H9 (cell line): ENCODE data around the gene FGF11. TPM values are rescaled to one million over a fixed set of nuclear protein-coding genes. Genes with fewer than 3 reads are reported as not detected.

Experiments used
- DNase-seq: peaks from one replicate; pipeline ENCODE4 v3.0.0-alpha.2; 2017
- H2AFZ ChIP-seq: one replicate; pipeline ENCODE4 v1.6.1; 2013; ENCODE audit warnings: mild to moderate bottlenecking, low read length, control low read depth, moderate library complexity
- H2AK5ac ChIP-seq: 2 replicates; pipeline ENCODE4 v1.6.1; 2013; ENCODE audit warnings: low read length, control low read depth, mixed read lengths; ENCODE audit not compliant: insufficient read length
- H2BK120ac ChIP-seq: one replicate; pipeline ENCODE4 v1.6.1; 2013; ENCODE audit warnings: low read depth, mild to moderate bottlenecking, low read length, control low read depth, inconsistent platforms; ENCODE audit not compliant: poor library complexity, severe bottlenecking
- H2BK12ac ChIP-seq: 2 replicates; pipeline ENCODE4 v1.6.1; 2013; ENCODE audit warnings: low read length, control low read depth, mixed read lengths, low read depth; ENCODE audit not compliant: insufficient read length
- H2BK15ac ChIP-seq: 2 replicates; pipeline ENCODE4 v1.6.1; 2013; ENCODE audit warnings: low read depth, low read length, control low read depth
- H2BK20ac ChIP-seq: one replicate; pipeline ENCODE4 v1.6.1; 2013; ENCODE audit warnings: low read depth, mild to moderate bottlenecking, low read length, control low read depth, inconsistent platforms; ENCODE audit not compliant: poor library complexity, severe bottlenecking
- H2BK5ac ChIP-seq: 2 replicates; pipeline ENCODE4 v1.6.1; 2013; ENCODE audit warnings: low read length, control low read depth, mixed read lengths; ENCODE audit not compliant: insufficient read length
- H3K14ac ChIP-seq: 2 replicates; pipeline ENCODE4 v1.6.1; 2013; ENCODE audit warnings: low read length, control low read depth; ENCODE audit not compliant: insufficient read depth
- H3K18ac ChIP-seq: 2 replicates; pipeline ENCODE4 v1.6.1; 2013; ENCODE audit warnings: low read depth, mild to moderate bottlenecking, mixed read lengths, low read length, control low read depth; ENCODE audit not compliant: insufficient read length
- H3K23ac ChIP-seq: 2 replicates; pipeline ENCODE4 v1.6.1; 2013; ENCODE audit warnings: low read length, control low read depth, mixed read lengths, low read depth; ENCODE audit not compliant: insufficient read length
- H3K23me2 ChIP-seq: 2 replicates; pipeline ENCODE4 v1.6.1; 2013; ENCODE audit warnings: low read depth, mild to moderate bottlenecking, mixed read lengths, low read length, control low read depth; ENCODE audit not compliant: insufficient read length, poor library complexity, severe bottlenecking
- H3K27ac ChIP-seq: 2 replicates; pipeline ENCODE4 v1.5.1; 2013; ENCODE audit warnings: low read length, control low read depth, mixed read lengths, low read depth; ENCODE audit not compliant: insufficient read length
- H3K27me3 ChIP-seq: 2 replicates; pipeline ENCODE4 v1.6.1; 2013; ENCODE audit warnings: low read length, control low read depth, inconsistent platforms; ENCODE audit not compliant: insufficient read depth
- H3K4ac ChIP-seq: 2 replicates; pipeline ENCODE4 v1.6.1; 2013; ENCODE audit warnings: low read depth, mild to moderate bottlenecking, control low read depth, inconsistent platforms, low read length, moderate library complexity
- H3K4me1 ChIP-seq: 2 replicates; pipeline ENCODE4 v1.6.1; 2013; ENCODE audit warnings: low read length, control low read depth, inconsistent platforms; ENCODE audit not compliant: insufficient read depth
- H3K4me2 ChIP-seq: 2 replicates; pipeline ENCODE4 v1.6.1; 2013; ENCODE audit warnings: low read length, control low read depth, mixed read lengths; ENCODE audit not compliant: insufficient read length, insufficient read depth
- H3K56ac ChIP-seq: 2 replicates; pipeline ENCODE4 v1.6.1; 2013; ENCODE audit warnings: low read depth, mild to moderate bottlenecking, mixed read lengths, low read length, control low read depth; ENCODE audit not compliant: insufficient read length
- H3K79me1 ChIP-seq: 2 replicates; pipeline ENCODE4 v1.6.1; 2013; ENCODE audit warnings: low read depth, mild to moderate bottlenecking, moderate library complexity, low read length, control low read depth, inconsistent platforms; ENCODE audit not compliant: insufficient read depth, poor library complexity, severe bottlenecking
- H3K79me2 ChIP-seq: 2 replicates; pipeline ENCODE4 v1.6.1; 2013; ENCODE audit warnings: low read length, control low read depth, inconsistent platforms; ENCODE audit not compliant: insufficient read depth
- H3K9ac ChIP-seq: 2 replicates; pipeline ENCODE4 v1.6.1; 2013; ENCODE audit warnings: low read length, control low read depth, mixed read lengths; ENCODE audit not compliant: insufficient read length; ENCODE audit errors: extremely low read depth
- H3K9me3 ChIP-seq: one replicate; pipeline ENCODE4 v1.6.1; 2013; ENCODE audit warnings: low read depth, low read length, inconsistent platforms; ENCODE audit not compliant: control insufficient read depth
- H3T11ph ChIP-seq: one replicate; pipeline ENCODE4 v1.6.1; 2013; ENCODE audit warnings: mild to moderate bottlenecking, low read length, control low read depth, inconsistent platforms
- H4K20me1 ChIP-seq: one replicate; pipeline ENCODE4 v1.6.1; 2013; ENCODE audit not compliant: control insufficient read depth, insufficient read length, insufficient read depth
- H4K5ac ChIP-seq: 2 replicates; pipeline ENCODE4 v1.6.1; 2013; ENCODE audit warnings: low read depth, mild to moderate bottlenecking, mixed read lengths, low read length, control low read depth; ENCODE audit not compliant: insufficient read length
- H4K8ac ChIP-seq: replicated peaks from 2 replicates; pipeline ENCODE4 v1.6.1; 2013; ENCODE audit warnings: low read length, control low read depth, mixed read lengths, low read depth; ENCODE audit not compliant: insufficient read length
- H4K91ac ChIP-seq: 2 replicates; pipeline ENCODE4 v1.6.1; 2013; ENCODE audit warnings: low read depth, mild to moderate bottlenecking, moderate library complexity, mixed read lengths, low read length, control low read depth; ENCODE audit not compliant: insufficient read length
- H3K27ac Mint-ChIP-seq, 3 experiments: 2 replicates in 2 of 3; 3 replicates in 1 of 3; pipeline ENCODE4 v1.8.0; 2020 to 2021; ENCODE audit warnings: mixed read lengths in 3 of 3, mild to moderate bottlenecking in 1 of 3, moderate library complexity in 1 of 3
- H3K27me3 Mint-ChIP-seq: 2 replicates; pipeline ENCODE4 v1.8.0; 2021; ENCODE audit warnings: low read depth, mild to moderate bottlenecking, moderate library complexity, mixed read lengths
- H3K36me3 Mint-ChIP-seq, 3 experiments: 2 replicates in 2 of 3; 3 replicates in 1 of 3; pipeline ENCODE4 v1.8.0; 2020 to 2021; ENCODE audit warnings: low read depth in 3 of 3, mixed read lengths in 3 of 3; ENCODE audit not compliant: insufficient read depth in 1 of 3
- H3K4me1 Mint-ChIP-seq, 2 experiments: 2 replicates each; pipeline ENCODE4 v1.8.0; 2020; ENCODE audit warnings: mixed read lengths in 2 of 2
- H3K4me3 Mint-ChIP-seq, 2 experiments: 2 replicates in 1 of 2; 3 replicates in 1 of 2; pipeline ENCODE4 v1.8.0; 2020 to 2021; ENCODE audit warnings: mild to moderate bottlenecking in 2 of 2, mixed read lengths in 2 of 2, moderate library complexity in 1 of 2
- H3K9me3 Mint-ChIP-seq, 2 experiments: 2 replicates in 1 of 2; 3 replicates in 1 of 2; pipeline ENCODE4 v1.8.0; 2020; ENCODE audit warnings: mild to moderate bottlenecking in 2 of 2, mixed read lengths in 2 of 2, moderate library complexity in 1 of 2
- WGBS: extraction: QIAGEN DNeasy Blood & Tissue Kit; methylation state at CpG from one replicate; pipeline ENCODE4 v1.1.7; 2013; ENCODE audit warnings: missing lambda C conversion rate, low lambda C conversion rate, mixed read lengths; ENCODE audit not compliant: insufficient read length; ENCODE audit errors: extremely low coverage; 5-methylcytosine and 5-hydroxymethylcytosine counted together
- total RNA-seq: library from RNA; stranded (reverse); gene quantifications from 2 replicates; pipeline ENCODE4 v1.2.1, GENCODE V29; 2021
- TF ChIP-seq, protein P1 (sequence below): fragments of 200-600 bp; sonication (generic); conservative IDR thresholded peaks from 3 replicates; pipeline ENCODE4 v1.8.0; 2021; ENCODE audit warnings: antibody characterized with exemption, mild to moderate bottlenecking

FGF11 gene
- total RNA-seq, 1 experiment from 2014 or later, result 15.2 TPM

DNA sequence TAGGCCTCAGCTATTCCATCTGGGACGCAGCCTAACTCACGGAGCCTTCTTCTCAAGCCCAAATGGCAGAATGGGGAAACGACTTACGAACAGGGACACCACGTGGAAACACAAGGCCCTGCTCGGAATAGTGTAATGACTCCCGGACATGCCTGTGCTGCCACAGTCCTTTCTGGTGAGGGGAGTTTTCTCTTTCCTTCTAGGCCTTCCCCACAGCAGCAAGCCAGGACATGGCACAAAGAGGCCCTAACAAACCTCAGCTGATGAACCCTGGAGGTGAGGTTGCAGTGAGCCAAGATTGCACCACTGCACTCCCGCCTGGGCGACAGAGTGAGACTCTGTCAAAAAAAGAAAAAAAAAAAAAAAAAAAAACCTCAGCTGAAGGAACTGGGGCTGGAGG lies 24.8 kb downstream of the FGF11 start:
- Histone ChIP-seq H3K4me1 (peaks cover 8% of the 10 kb centered on the region; the same call in 1 of the 2 replicates), H2BK15ac (no peak overlapping the region), H4K20me1 (peaks cover 2% of the 10 kb centered on the region), H3K4me2 (no peak overlapping the region), H4K8ac (no peak overlapping the region), H4K5ac (no peak overlapping the region), H2BK12ac (no peak overlapping the region), H3K9me3 (no peaks in the 10 kb centered on the region), H3K18ac (no peak overlapping the region), H2BK20ac (no peak overlapping the region), H3K79me2 (no peaks in the 10 kb centered on the region), H2BK120ac (no peak overlapping the region), H3T11ph (no peak overlapping the region), H2BK5ac (no peak overlapping the region), H3K56ac (no peak overlapping the region), H3K4ac (no peak overlapping the region), H2AK5ac (no peak overlapping the region), H3K23me2 (no peaks in the 10 kb centered on the region), H4K91ac (no peak overlapping the region), H3K14ac (no peak overlapping the region), H3K79me1 (no peaks in the 10 kb centered on the region), H3K23ac (no peak overlapping the region), H2AFZ (no peak overlapping the region), H3K9ac (no peak overlapping the region), H3K27me3 (no peaks in the 10 kb centered on the region), H3K27ac (no peak overlapping the region)
- no peak for DNase-seq
- Mint-ChIP-seq H3K27ac (0 out of 7 replicates have a peak overlapping the region, but pooled peaks of 1 of the 3 experiments have one; percentile 21), H3K4me3 (peak overlapping the region in 1 of 2 experiments; percentile 50; a peak in 1 of 5 replicates), H3K27me3 (no peaks in the 10 kb centered on the region), H3K9me3 (no peaks in the 10 kb centered on the region), H3K36me3 (peaks cover 3 to 20% (median 18%) of the 10 kb centered on the region in 3 experiments; a peak in 5 of 7 replicates), H3K4me1 (peaks cover 9 to 21% of the 10 kb centered on the region in 2 experiments)
- TF ChIP-seq, protein P1, sequence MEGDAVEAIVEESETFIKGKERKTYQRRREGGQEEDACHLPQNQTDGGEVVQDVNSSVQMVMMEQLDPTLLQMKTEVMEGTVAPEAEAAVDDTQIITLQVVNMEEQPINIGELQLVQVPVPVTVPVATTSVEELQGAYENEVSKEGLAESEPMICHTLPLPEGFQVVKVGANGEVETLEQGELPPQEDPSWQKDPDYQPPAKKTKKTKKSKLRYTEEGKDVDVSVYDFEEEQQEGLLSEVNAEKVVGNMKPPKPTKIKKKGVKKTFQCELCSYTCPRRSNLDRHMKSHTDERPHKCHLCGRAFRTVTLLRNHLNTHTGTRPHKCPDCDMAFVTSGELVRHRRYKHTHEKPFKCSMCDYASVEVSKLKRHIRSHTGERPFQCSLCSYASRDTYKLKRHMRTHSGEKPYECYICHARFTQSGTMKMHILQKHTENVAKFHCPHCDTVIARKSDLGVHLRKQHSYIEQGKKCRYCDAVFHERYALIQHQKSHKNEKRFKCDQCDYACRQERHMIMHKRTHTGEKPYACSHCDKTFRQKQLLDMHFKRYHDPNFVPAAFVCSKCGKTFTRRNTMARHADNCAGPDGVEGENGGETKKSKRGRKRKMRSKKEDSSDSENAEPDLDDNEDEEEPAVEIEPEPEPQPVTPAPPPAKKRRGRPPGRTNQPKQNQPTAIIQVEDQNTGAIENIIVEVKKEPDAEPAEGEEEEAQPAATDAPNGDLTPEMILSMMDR, result no peak
- no CpG with 5 or more reads among the region's 9 CpGs for WGBS
